GM21576 (cell line): ENCODE measurements around the gene PRG3.
A peak's percentile ranks its signal among the peaks of the same experiment; 100 is the strongest.

ENCODE experiments used
- ATAC-seq: cut with Tn5 transposase; IDR thresholded peaks from one replicate; pipeline ENCODE4 v1.9.1; 2021; ENCODE audit warnings: mild to moderate bottlenecking, moderate library complexity; ENCODE audit not compliant: unreplicated experiment

PRG3 gene

GRCh38 chr11:57380975-57381374 lies at the start of gene PRG3:
Gene PRG3 (minus strand): TSS chr11:57381150. CDS start chr11:57380708, 442 bp downstream.
- ATAC-seq = no peak

- no peak for ATAC-seq
Observed at GRCh38 chr11:57429946-57430345, 49.0 kb upstream of the PRG3 start.

- no peak for ATAC-seq
Observed at GRCh38 chr11:57428643-57429042, 47.7 kb upstream of the PRG3 start.

GRCh38 chr11:57427727-57428082 lies 46.8 kb upstream of the PRG3 start:
- no peak for ATAC-seq

GRCh38 chr11:57426929-57427726 lies 46.2 kb upstream of the PRG3 start, which contains the start of gene SLC43A3:
Gene SLC43A3 (minus strand): TSS chr11:57427121. CDS start chr11:57426172, 949 bp downstream.
- ATAC-seq = peak; percentile 55

- ATAC-seq = no peak
Observed at GRCh38 chr11:57426439-57426928, 45.5 kb upstream of the PRG3 start.

GRCh38 chr11:57425565-57426438 lies 44.9 kb upstream of the PRG3 start:
- ATAC-seq = no peak

- ATAC-seq = peak; percentile 88
Observed at GRCh38 chr11:57424792-57425564, 44.0 kb upstream of the PRG3 start.

- no peak for ATAC-seq
Observed at GRCh38 chr11:57424137-57424791, 43.3 kb upstream of the PRG3 start.

- no peak for ATAC-seq
Observed at GRCh38 chr11:57422669-57423068, 41.7 kb upstream of the PRG3 start.

- ATAC-seq = no peak
Observed at GRCh38 chr11:57421805-57422204, 40.9 kb upstream of the PRG3 start.

- no peak for ATAC-seq
Observed at GRCh38 chr11:57421066-57421465, 40.1 kb upstream of the PRG3 start.

GRCh38 chr11:57419146-57419545 lies 38.2 kb upstream of the PRG3 start:
- no peak for ATAC-seq

GRCh38 chr11:57418131-57418530 lies 37.2 kb upstream of the PRG3 start:
- no peak for ATAC-seq

- ATAC-seq = no peak
Observed at GRCh38 chr11:57417056-57417455, 36.1 kb upstream of the PRG3 start.

GRCh38 chr11:57416436-57416835 lies 35.5 kb upstream of the PRG3 start:
- ATAC-seq = no peak

GRCh38 chr11:57414612-57415212 lies 33.8 kb upstream of the PRG3 start:
- no peak for ATAC-seq

- ATAC-seq = no peak
Observed at GRCh38 chr11:57413681-57414080, 32.7 kb upstream of the PRG3 start.

- no peak for ATAC-seq
Observed at GRCh38 chr11:57410287-57410686, 29.3 kb upstream of the PRG3 start.
